OCI-LY1 (cell line): Measurements from ENCODE around the gene LRRC8D.
"Not testable (repeated sequence)": the region's sequence is repeated elsewhere in the genome, so short reads cannot be mapped to it uniquely, and the experiment has no call there.

Source experiments
- H2AFZ ChIP-seq: fragments of 200-600 bp; sonication (generic), shearing (Covaris generic); 2 replicates; pipeline ENCODE4 v1.6.0; 2014; ENCODE audit warnings: antibody characterized with exemption, mild to moderate bottlenecking, low read length
- H3F3A ChIP-seq: fragments of 200-600 bp; sonication (generic), shearing (Covaris generic); 2 replicates; pipeline ENCODE4 v1.6.0; 2014; ENCODE audit warnings: mild to moderate bottlenecking, antibody characterized with exemption, low read length, moderate library complexity; ENCODE audit not compliant: insufficient read depth
- H3K27ac ChIP-seq: fragments of 200-600 bp; sonication (generic); 2 replicates; pipeline ENCODE4 v1.5.1; 2014; ENCODE audit warnings: low read length, mixed run types, mild to moderate bottlenecking, low read depth; ENCODE audit not compliant: poor library complexity, severe bottlenecking
- H3K27me3 ChIP-seq: fragments of 200-600 bp; sonication (generic); 2 replicates; pipeline ENCODE4 v1.6.0; 2014; ENCODE audit warnings: antibody characterized with exemption, mild to moderate bottlenecking, low read length, moderate library complexity; ENCODE audit not compliant: insufficient read depth
- H3K36me3 ChIP-seq: fragments of 200-600 bp; sonication (generic); 2 replicates; pipeline ENCODE4 v1.6.1; 2014; ENCODE audit warnings: mild to moderate bottlenecking, antibody characterized with exemption, low read length, moderate library complexity, mixed read lengths; ENCODE audit not compliant: insufficient read depth
- H3K4me1 ChIP-seq: fragments of 200-600 bp; sonication (generic); 2 replicates; pipeline ENCODE4 v1.5.1; 2014; ENCODE audit warnings: mild to moderate bottlenecking, low read length, moderate library complexity; ENCODE audit not compliant: insufficient read depth, severe bottlenecking
- H3K4me2 ChIP-seq: fragments of 200-600 bp; sonication (generic), shearing (Covaris generic); 2 replicates; pipeline ENCODE4 v1.6.1; 2014; ENCODE audit warnings: low read length
- H3K4me3 ChIP-seq: fragments of 200-600 bp; sonication (generic); 2 replicates; pipeline ENCODE4 v1.5.1; 2014; ENCODE audit warnings: low read length, low read depth, mild to moderate bottlenecking, mixed read lengths; ENCODE audit not compliant: poor library complexity, severe bottlenecking
- H3K79me2 ChIP-seq: fragments of 200-600 bp; shearing (Covaris generic); 2 replicates; pipeline ENCODE4 v1.6.1; 2016; ENCODE audit warnings: mixed run types, low read length, mixed read lengths; ENCODE audit not compliant: insufficient read depth
- H3K9ac ChIP-seq: fragments of 200-600 bp; sonication (generic), shearing (Covaris generic); 2 replicates; pipeline ENCODE4 v1.6.1; 2014; ENCODE audit warnings: mild to moderate bottlenecking, low read length, mixed read lengths
- H3K9me2 ChIP-seq: fragments of 200-600 bp; sonication (generic), shearing (Covaris generic); 2 replicates; pipeline ENCODE4 v1.6.1; 2014; ENCODE audit warnings: low read depth, mild to moderate bottlenecking, low read length, mixed read lengths
- H3K9me3 ChIP-seq: fragments of 200-600 bp; shearing (Covaris generic); 2 replicates; pipeline ENCODE4 v1.6.1; 2014; ENCODE audit warnings: low read length, mixed read lengths
- H4K20me1 ChIP-seq: fragments of 200-600 bp; sonication (generic), shearing (Covaris generic); 2 replicates; pipeline ENCODE4 v1.6.0; 2016; ENCODE audit warnings: mild to moderate bottlenecking, low read length; ENCODE audit not compliant: insufficient read depth
- EZH2 ChIP-seq: fragments of 200-600 bp; sonication (generic), shearing (Covaris generic); IDR thresholded peaks from 2 replicates; pipeline ENCODE4 v1.8.0; 2017; ENCODE audit warnings: borderline replicate concordance, mixed run types, mild to moderate bottlenecking, antibody characterized with exemption, low read length, moderate library complexity, mixed read lengths
- TF ChIP-seq, protein P1 (sequence below): fragments of 200-600 bp; sonication (generic), shearing (Covaris generic); IDR thresholded peaks from 2 replicates; pipeline ENCODE4 v1.5.1; 2017; ENCODE audit warnings: mild to moderate bottlenecking, antibody characterized with exemption, low read length, moderate library complexity, mixed read lengths

LRRC8D gene

DNA sequence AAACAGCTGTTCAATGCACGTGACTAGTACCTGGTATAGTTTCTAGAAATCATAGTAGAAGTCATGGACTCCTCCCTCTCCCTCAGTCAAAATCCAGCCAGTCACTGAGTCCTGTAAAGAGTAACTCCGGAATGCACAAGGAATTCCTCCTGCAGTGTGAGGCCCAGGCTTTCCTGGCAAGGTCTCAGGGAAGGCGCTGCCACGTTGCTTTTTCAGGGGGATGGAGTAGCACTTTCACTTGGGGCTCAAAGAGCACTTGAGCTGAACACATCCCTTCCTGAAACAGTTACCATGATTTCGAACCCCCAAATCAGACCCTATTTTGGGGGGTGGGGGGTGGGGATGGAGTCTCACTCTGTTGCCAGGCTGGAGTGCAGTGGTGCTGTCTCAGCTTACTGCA, 26.4 kb upstream of the LRRC8D start:
- Histone ChIP-seq H3K9me2 (no peaks in the 10 kb centered on the region), H3K4me3 (no peak overlapping the region), H2AFZ (no peak overlapping the region), H3K9ac (no peak overlapping the region), H3F3A (no peaks in the 10 kb centered on the region), H3K27me3 (no peaks in the 10 kb centered on the region), H3K79me2 (no peaks in the 10 kb centered on the region), H3K36me3 (no peaks in the 10 kb centered on the region), H3K4me2 (no peak overlapping the region), H3K4me1 (no peaks in the 10 kb centered on the region), H3K9me3 (no peaks in the 10 kb centered on the region), H3K27ac (no peak overlapping the region), H4K20me1 (no peaks in the 10 kb centered on the region)
- TF ChIP-seq, protein P1, sequence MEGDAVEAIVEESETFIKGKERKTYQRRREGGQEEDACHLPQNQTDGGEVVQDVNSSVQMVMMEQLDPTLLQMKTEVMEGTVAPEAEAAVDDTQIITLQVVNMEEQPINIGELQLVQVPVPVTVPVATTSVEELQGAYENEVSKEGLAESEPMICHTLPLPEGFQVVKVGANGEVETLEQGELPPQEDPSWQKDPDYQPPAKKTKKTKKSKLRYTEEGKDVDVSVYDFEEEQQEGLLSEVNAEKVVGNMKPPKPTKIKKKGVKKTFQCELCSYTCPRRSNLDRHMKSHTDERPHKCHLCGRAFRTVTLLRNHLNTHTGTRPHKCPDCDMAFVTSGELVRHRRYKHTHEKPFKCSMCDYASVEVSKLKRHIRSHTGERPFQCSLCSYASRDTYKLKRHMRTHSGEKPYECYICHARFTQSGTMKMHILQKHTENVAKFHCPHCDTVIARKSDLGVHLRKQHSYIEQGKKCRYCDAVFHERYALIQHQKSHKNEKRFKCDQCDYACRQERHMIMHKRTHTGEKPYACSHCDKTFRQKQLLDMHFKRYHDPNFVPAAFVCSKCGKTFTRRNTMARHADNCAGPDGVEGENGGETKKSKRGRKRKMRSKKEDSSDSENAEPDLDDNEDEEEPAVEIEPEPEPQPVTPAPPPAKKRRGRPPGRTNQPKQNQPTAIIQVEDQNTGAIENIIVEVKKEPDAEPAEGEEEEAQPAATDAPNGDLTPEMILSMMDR, result no peak
- TF ChIP-seq EZH2, result no peak

- not testable (repeated sequence) for H3K4me2 ChIP-seq, H3K9me2 ChIP-seq, H3K4me3 ChIP-seq, H3F3A ChIP-seq, H3K9me3 ChIP-seq, H3K36me3 ChIP-seq, H3K9ac ChIP-seq, H3K27ac ChIP-seq, H3K4me1 ChIP-seq, H4K20me1 ChIP-seq, H2AFZ ChIP-seq, H3K27me3 ChIP-seq, H3K79me2 ChIP-seq
These were observed 25.3 kb upstream of the LRRC8D start for GRCh38 chr1:89795571-89795970.

- not testable (repeated sequence) for H4K20me1 ChIP-seq, H3K36me3 ChIP-seq, H3K9ac ChIP-seq, H2AFZ ChIP-seq, H3K4me3 ChIP-seq, H3F3A ChIP-seq, H3K27ac ChIP-seq, H3K4me2 ChIP-seq, H3K79me2 ChIP-seq, H3K4me1 ChIP-seq, H3K9me3 ChIP-seq, H3K27me3 ChIP-seq, H3K9me2 ChIP-seq
These were observed 23.0 kb upstream of the LRRC8D start for GRCh38 chr1:89797876-89798275.

- no peaks in the 10 kb centered on the region for H4K20me1 ChIP-seq
- no peak overlapping the region for H3K4me2 ChIP-seq
- H3K4me1 ChIP-seq, result no peaks in the 10 kb centered on the region
- no peak overlapping the region for H2AFZ ChIP-seq
- H3K9me2 ChIP-seq, result no peaks in the 10 kb centered on the region
- H3K9ac ChIP-seq, result no peak overlapping the region
- H3K4me3 ChIP-seq, result no peak overlapping the region
- no peaks in the 10 kb centered on the region for H3K27me3 ChIP-seq
- no peaks in the 10 kb centered on the region for H3K9me3 ChIP-seq
- no peaks in the 10 kb centered on the region for H3F3A ChIP-seq
- H3K36me3 ChIP-seq, result no peaks in the 10 kb centered on the region
- no peaks in the 10 kb centered on the region for H3K79me2 ChIP-seq
- TF ChIP-seq, protein P1, result no peak
- no peak for TF ChIP-seq EZH2
- no peak overlapping the region for H3K27ac ChIP-seq
These were observed 21.3 kb upstream of the LRRC8D start for GRCh38 chr1:89799495-89799894.
